Skeletal muscle cell (primary cell): ENCODE measurements around the gene CDCP2.

Experiments used
- DNase-seq: peaks from one replicate; pipeline ENCODE4 v3.0.0-alpha.2; 2010; ENCODE audit warnings: low read depth
- H3K4me3 ChIP-seq: 2 replicates; pipeline ENCODE4 v1.5.1; 2011; ENCODE audit warnings: low read depth, mild to moderate bottlenecking, control low read depth, low read length, moderate library complexity

The CDCP2 gene

DNA sequence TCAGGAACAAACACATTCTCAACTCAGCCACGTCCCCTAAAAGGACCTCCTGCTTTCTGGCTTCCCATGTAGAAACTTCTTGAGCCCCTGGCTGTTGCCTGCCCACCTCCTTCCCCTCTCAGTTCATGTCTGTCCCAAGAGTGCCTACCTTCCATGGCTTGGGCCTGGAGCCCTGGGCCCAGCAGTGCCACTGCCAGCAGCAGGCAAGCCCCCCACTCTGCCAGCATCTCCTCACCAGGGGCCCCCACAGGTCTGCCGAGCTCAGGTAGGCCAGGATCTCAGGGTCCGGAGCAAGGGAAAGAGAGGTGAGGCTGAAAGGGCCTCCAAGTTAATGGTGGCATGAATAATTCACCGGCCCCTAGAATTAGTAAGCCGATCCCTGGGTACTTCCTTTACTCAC, at the start of gene CDCP2:
TSS of gene CDCP2 (minus strand) at position 305 of the 400 bp plus-strand sequence. CDS start at position 227, 78 bp downstream.
- DNase-seq = no peak
- no peak within 1 kb of the TSS for H3K4me3 ChIP-seq

DNA sequence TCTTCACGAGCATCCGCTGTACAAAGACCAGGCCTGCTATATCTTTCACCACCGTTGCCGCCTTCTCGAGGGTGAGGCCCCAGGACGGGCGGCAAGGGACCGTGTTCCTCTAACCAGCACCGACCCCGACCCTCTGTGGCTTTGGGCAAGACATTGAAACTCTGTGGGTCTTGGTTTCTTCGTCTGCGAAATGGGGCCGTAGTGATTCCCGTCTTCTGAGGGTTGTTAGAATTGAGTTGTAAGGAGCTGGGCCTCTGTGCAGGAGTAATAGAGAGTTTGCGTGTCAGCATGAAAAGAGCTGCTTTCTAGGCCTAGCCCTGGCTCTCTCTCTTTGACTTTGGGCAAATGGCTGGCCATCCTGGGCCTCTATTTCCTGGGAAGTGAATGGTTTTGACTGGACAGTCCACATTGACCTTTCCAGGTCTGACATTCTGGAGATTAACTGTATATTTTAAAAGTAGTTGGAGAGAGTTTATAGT, 47.8 kb upstream of the CDCP2 start:
- peak overlapping the region; percentile 95 for H3K4me3 ChIP-seq
- no peak for DNase-seq

DNA sequence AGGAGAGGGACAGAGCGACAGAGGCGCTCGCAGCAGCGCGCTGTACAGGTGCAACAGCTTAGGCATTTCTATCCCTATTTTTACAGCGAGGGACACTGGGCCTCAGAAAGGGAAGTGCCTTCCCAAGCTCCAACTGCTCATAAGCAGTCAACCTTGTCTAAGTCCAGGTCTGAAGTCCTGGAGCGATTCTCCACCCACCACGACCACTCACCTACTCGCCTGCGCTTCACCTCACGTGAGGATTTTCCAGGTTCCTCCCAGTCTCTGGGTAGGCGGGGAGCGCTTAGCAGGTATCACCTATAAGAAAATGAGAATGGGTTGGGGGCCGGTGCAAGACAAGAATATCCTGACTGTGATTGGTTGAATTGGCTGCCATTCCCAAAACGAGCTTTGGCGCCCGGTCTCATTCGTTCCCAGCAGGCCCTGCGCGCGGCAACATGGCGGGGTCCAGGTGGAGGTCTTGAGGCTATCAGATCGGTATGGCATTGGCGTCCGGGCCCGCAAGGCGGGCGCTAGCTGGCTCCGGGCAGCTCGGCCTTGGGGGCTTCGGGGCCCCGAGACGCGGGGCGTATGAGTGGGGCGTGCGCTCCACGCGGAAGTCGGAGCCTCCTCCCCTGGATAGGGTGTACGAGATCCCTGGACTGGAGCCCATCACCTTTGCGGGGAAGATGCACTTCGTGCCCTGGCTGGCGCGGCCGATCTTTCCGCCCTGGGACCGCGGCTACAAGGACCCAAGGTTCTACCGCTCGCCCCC, 47.1 kb upstream of the CDCP2 start, which contains the start of the genes CYB5RL and MRPL37:
TSS of gene CYB5RL (minus strand) at position 266 of the 754 bp plus-strand sequence. CDS start 4,414 bp downstream, outside the sequence.
TSS of gene MRPL37 (plus strand) at position 403 of the 754 bp plus-strand sequence. CDS start at position 480, 77 bp downstream.
- peak; percentile 92 for DNase-seq
- peak within 1 kb of the TSS; percentile 95 for H3K4me3 ChIP-seq

- no peak for DNase-seq
- H3K4me3 ChIP-seq = peak overlapping the region; percentile 95
These were observed 46.5 kb upstream of the CDCP2 start for GRCh38 chr1:54199151-54199764.

- no peak for DNase-seq
- H3K4me3 ChIP-seq = no peak overlapping the region
These were observed 40.7 kb upstream of the CDCP2 start for GRCh38 chr1:54193453-54193852.

DNA sequence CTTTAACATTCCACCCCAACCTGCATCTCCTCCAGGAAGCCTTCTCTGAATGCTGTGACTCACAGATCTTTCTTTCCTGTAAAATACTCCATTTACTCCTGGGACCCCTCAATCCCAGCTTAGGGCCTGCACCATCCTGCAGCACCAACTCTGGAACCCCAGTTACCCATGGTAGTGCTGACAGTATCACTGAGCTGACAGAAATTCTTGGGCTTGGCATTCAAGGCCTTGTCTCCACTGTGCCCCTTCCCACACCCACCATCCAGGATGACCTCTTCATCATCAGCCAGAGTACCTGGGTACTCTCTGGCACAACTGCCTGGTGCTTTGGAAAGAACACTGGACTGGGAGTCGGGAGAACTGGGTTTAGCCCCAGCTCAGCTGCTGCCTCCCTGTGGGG, 38.7 kb upstream of the CDCP2 start:
- H3K4me3 ChIP-seq = no peak overlapping the region
- DNase-seq = no peak

- no peak overlapping the region for H3K4me3 ChIP-seq
- DNase-seq = no peak
These were observed 37.7 kb upstream of the CDCP2 start for GRCh38 chr1:54190526-54190925.

- DNase-seq = no peak
- H3K4me3 ChIP-seq = no peak overlapping the region
These were observed 35.5 kb upstream of the CDCP2 start for GRCh38 chr1:54188291-54188690.

DNA sequence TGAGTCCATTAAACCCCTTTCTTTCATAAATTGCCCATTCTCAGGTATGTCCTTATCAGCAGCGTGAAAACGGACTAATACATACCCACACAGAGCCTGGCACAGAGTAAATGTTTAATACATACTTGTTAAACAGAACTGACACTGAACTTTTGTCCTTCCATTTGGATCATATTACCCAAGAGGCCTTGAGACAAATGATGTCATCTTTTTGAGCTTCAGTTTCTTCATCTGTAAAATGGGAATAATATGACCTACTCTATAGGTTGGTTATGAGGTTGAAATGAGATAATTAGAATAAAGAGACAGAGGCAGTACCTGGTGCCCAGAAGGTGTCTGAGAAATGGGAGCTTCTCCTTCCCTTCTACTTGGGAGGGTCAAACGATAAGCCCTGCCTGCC, 33.3 kb upstream of the CDCP2 start:
- DNase-seq = no peak
- no peak overlapping the region for H3K4me3 ChIP-seq

DNA sequence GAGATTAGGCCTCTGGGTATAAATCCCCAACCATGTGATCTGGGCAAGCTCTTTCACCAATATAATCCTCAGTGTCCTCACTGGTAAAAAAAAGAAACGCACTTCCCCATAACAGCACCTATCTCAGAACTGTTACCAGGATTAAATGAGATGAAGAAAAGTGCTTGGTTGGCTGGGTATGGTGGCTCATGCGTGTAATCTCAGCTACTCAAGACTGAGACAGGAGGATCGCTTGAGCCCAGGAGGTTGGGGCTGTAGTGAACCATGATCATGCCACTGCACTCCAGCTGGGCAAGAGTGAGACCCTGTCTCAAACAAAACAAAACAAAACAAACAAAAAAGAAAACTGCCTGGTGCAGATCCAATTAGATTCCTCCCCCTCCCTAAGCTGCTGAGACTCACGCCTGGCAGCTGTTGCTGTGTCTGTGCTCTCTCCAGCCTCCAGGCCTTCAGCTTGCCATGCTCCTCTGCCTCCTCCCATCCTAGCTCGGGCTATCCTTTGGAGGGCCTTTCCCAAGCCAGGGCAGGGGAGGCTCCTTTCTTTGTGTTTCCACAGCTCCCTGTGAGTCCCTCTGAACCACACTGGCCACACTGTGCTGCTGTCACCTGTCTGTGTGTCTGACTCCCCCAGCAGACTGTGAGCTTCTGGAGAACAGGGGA, 28.0 kb upstream of the CDCP2 start:
- no peak overlapping the region for H3K4me3 ChIP-seq
- no peak for DNase-seq

GRCh38 chr1:54178296-54179070, 25.7 kb upstream of the CDCP2 start:
- no peak for DNase-seq
- H3K4me3 ChIP-seq = no peak overlapping the region

DNA sequence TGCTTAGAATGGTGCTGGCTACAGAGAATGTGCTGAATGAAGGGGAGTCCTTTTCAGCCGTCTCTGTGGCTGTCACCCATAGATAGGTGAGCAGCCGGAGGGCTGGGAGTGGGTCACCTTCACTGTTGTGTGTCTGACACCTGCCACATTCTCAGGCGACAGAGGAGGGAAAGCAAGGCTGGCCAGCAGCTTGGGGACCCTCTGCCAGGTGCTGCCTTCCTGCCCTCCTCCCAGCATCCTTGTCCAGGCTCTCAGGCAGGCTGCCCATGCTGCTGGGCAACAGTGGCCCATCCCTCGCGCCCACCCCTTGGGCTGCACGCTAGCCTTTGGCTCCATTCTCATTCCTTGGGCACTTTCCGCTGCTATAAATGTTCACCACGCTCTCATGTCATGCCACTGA, 24.9 kb upstream of the CDCP2 start:
- DNase-seq = no peak
- H3K4me3 ChIP-seq = no peak overlapping the region

GRCh38 chr1:54176621-54177327, 24.0 kb upstream of the CDCP2 start:
- DNase-seq = no peak
- no peak overlapping the region for H3K4me3 ChIP-seq

DNA sequence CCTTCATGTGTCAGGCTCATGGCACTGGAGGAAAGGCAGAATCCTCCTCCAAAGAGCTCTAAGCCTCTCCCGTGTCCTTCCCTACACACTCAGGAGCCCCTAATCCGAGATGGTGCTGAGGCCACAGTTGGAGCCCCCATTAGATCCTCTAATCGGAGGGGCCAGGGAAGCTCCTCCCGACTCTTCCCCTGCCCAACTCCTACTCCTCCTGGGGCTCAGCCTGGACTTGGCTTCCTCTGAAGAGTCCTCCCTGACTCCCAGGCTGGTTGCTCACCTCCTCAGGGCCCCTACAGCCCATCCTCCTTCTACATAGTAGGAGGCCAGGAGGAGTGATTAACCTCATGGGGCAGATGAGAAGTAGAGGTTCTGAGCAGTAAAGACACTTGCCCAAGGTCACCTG, 21.3 kb upstream of the CDCP2 start:
- DNase-seq = no peak
- H3K4me3 ChIP-seq = no peak overlapping the region

GRCh38 chr1:54173681-54174080, 20.9 kb upstream of the CDCP2 start:
- no peak for DNase-seq

DNA sequence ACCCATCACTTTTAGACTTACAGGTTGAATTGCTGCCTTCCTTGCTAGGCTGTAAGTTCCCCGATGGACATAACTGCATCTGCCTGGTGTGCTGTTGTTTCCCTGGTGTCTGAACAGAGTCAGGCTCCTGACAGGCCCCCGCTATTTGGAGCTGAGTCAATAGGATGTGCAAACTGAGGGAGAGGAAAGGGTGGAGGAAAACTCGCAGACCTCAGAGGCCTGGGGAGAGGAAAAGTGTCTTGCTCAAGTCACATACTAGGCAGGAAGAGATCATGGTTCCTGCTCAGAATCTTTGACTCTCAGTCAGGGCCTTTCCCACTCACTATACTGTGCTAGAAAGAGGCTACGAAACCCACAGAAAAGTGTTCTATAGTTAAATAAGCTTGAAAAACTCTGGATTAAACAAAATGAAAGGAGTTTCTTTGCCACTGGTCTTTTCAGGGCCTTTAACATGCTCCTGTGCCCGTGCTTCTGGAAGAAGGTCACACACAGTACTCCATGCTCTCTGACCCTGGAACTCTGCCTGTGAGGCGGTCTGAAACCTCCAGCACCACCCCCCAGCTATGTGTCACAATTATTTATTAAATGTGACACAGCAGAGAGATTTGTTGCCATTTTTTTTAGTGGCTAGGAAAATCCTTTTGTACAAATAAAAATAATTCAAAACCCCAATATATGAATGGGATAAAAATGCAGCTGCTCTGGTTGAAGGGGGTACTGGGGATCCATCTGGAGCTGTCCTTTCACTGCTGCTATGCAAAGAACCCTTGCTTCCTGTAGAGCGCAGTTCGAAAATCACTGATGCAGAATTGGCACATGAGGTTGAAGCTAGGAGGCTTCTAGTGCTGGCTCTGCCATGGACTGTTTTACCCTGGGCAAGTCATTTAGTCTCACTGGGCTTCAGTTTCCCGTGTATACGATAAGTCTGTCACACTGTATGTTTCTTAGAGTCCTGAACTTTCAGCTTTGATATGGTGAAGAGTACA, 20.1 kb upstream of the CDCP2 start:
- H3K4me3 ChIP-seq = no peak overlapping the region
- peak; percentile 51 for DNase-seq

More at GRCh38 chr1:54173681-54174080, 20.9 kb upstream of the CDCP2 start:
- no peak overlapping the region for H3K4me3 ChIP-seq

DNA sequence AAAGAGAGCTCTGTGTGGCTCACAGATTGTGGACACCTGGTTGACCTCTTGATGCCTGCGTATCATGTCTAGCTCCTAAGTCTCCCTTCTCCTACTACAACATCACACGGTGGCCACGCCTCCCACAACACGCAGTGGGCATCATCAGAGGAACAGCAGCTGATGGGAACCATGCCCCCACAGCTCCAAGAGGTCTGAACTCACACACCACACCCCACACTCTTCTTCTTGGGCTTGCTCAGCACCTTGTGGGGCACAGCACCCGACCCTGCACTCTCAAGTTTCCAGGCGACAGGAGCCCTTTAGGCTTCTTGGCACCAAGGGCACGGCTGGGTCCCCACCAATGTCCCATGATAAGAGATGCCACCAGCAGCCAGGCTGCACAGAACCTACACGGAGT, 18.8 kb upstream of the CDCP2 start:
- no peak for DNase-seq
- H3K4me3 ChIP-seq = no peak overlapping the region

DNA sequence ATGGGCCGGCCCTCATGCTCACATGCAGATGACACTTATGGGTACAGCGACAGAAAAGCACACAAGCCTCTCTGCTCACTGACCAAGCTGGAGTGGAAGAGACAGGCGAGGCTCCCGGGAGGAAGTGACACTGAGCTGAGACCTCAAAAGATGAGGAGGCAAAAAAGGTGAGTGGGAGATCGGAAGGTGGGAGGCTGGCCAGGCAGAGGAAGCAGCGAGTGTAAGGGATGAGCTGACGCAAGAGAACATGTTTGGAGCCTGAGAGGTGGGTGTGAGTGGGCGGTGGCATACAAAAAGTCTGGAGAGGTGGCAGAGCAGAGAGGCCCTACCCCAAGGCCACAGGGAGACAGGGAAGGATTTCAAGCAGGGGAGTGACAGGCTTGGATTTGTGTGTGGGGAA, 18.2 kb upstream of the CDCP2 start:
- no peak overlapping the region for H3K4me3 ChIP-seq
- DNase-seq = no peak
